ENCODE results near the gene HIBCH.
A peak's percentile ranks its signal among the peaks of the same experiment; 100 is the strongest.

Gene HIBCH

GRCh38 chr2:190190507-190191162 lies 129.0 kb downstream of the HIBCH start:
- no peak for DNase-seq (ENCODE audit: low read depth in 3 of 3)

GRCh38 chr2:190188289-190188688 lies 131.3 kb downstream of the HIBCH start:
- no peak for DNase-seq (ENCODE audit: low read depth in 3 of 3)

GRCh38 chr2:190186238-190186637 lies 133.4 kb downstream of the HIBCH start:
- no peak for DNase-seq (ENCODE audit: low read depth in 3 of 3)

- no peak for DNase-seq (ENCODE audit: low read depth in 3 of 3)
Observed at GRCh38 chr2:190185380-190185779, 134.2 kb downstream of the HIBCH start.

- no peak for DNase-seq (ENCODE audit: low read depth in 3 of 3)
Observed at GRCh38 chr2:190184460-190184859, 135.2 kb downstream of the HIBCH start.

GRCh38 chr2:190183539-190183938 lies 136.1 kb downstream of the HIBCH start:
- DNase-seq (ENCODE audit: low read depth in 3 of 3): no peak

GRCh38 chr2:190182071-190182524 lies 137.5 kb downstream of the HIBCH start:
- no peak for DNase-seq (ENCODE audit: low read depth in 3 of 3)

- no peak for DNase-seq (ENCODE audit: low read depth in 3 of 3)
Observed at GRCh38 chr2:190181123-190181669, 138.4 kb downstream of the HIBCH start.

- DNase-seq (ENCODE audit: low read depth in 3 of 3): peak in 1 of 3 donors; percentile 13
Observed at GRCh38 chr2:190180313-190181122, 139.1 kb downstream of the HIBCH start.

GRCh38 chr2:190179754-190180312 lies 139.8 kb downstream of the HIBCH start:
- DNase-seq (ENCODE audit: low read depth in 3 of 3): no peak

GRCh38 chr2:190178066-190178722 lies 141.4 kb downstream of the HIBCH start:
- DNase-seq (ENCODE audit: low read depth in 3 of 3): no peak

- DNase-seq (ENCODE audit: low read depth in 3 of 3): no peak
Observed at GRCh38 chr2:190177249-190178040, 142.2 kb downstream of the HIBCH start.

GRCh38 chr2:190173392-190173791 lies 146.2 kb downstream of the HIBCH start:
- DNase-seq (ENCODE audit: low read depth in 3 of 3): no peak

GRCh38 chr2:190170673-190171072 lies 149.0 kb downstream of the HIBCH start:
- DNase-seq (ENCODE audit: low read depth in 3 of 3): no peak

- no peak for DNase-seq (ENCODE audit: low read depth in 3 of 3)
Observed at GRCh38 chr2:190169221-190170072, 150.2 kb downstream of the HIBCH start.

- DNase-seq (ENCODE audit: low read depth in 3 of 3): no peak
Observed at GRCh38 chr2:190167702-190168101, 151.9 kb downstream of the HIBCH start.

- DNase-seq (ENCODE audit: low read depth in 3 of 3): no peak
Observed at GRCh38 chr2:190165491-190165890, 154.1 kb downstream of the HIBCH start.

- no peak for DNase-seq (ENCODE audit: low read depth in 3 of 3)
Observed at GRCh38 chr2:190162851-190163250, 156.8 kb downstream of the HIBCH start.

GRCh38 chr2:190159453-190159852 lies 160.2 kb downstream of the HIBCH start:
- no peak for DNase-seq (ENCODE audit: low read depth in 3 of 3)

- no peak for DNase-seq (ENCODE audit: low read depth in 3 of 3)
Observed at GRCh38 chr2:190158798-190159434, 160.7 kb downstream of the HIBCH start.

All from stimulated activated CD4-positive, alpha-beta T cell treated with anti-CD3 and anti-CD28 coated beads, TNF-alpha, amount 100 ng/mL, for 48 hours (primary cell).